DND-41 (cell line): ENCODE measurements around the gene RDH16.

ENCODE experiments used
- ATAC-seq: fragments of 200-7000 bp; cut with Tn5 transposase; 3 replicates; pipeline ENCODE4 v1.9.1; 2021; ENCODE audit warnings: low read depth; ENCODE audit not compliant: insufficient read depth
- DNase-seq: peaks from one replicate; pipeline ENCODE4 v3.0.0-alpha.2; 2020
- H2AFZ ChIP-seq: 2 replicates; pipeline ENCODE4 v1.6.0; 2012; ENCODE audit warnings: low read depth, low read length
- H3K27ac ChIP-seq: 2 replicates; pipeline ENCODE4 v1.5.1; 2012; ENCODE audit warnings: low read length, inconsistent platforms
- H3K27me3 ChIP-seq: fragments of 200-600 bp; sonication (generic); 2 replicates; pipeline ENCODE4 v1.6.0; 2012; ENCODE audit warnings: low read length, mild to moderate bottlenecking, inconsistent platforms; ENCODE audit not compliant: insufficient read depth, poor library complexity
- H3K36me3 ChIP-seq: 2 replicates; pipeline ENCODE4 v1.5.1; 2012; ENCODE audit warnings: low read length, inconsistent platforms; ENCODE audit not compliant: insufficient read depth
- H3K4me1 ChIP-seq: 2 replicates; pipeline ENCODE4 v1.5.1; 2012; ENCODE audit warnings: mild to moderate bottlenecking, low read length; ENCODE audit not compliant: insufficient read depth
- H3K4me2 ChIP-seq: 2 replicates; pipeline ENCODE4 v1.6.0; 2012; ENCODE audit warnings: mild to moderate bottlenecking, moderate library complexity, low read length, inconsistent platforms; ENCODE audit not compliant: insufficient read depth
- H3K4me3 ChIP-seq, 2 experiments: fragments of 200-600 bp in 1 of 2; shearing (Covaris generic) in 1 of 2; 2 replicates each; pipeline ENCODE4 v1.5.1; 2012 to 2016; ENCODE audit warnings: inconsistent platforms in 2 of 2, low read length in 2 of 2, mild to moderate bottlenecking in 2 of 2, low read depth in 1 of 2, moderate library complexity in 1 of 2
- H3K79me2 ChIP-seq: 2 replicates; pipeline ENCODE4 v1.6.0; 2012; ENCODE audit warnings: low read length, inconsistent platforms; ENCODE audit not compliant: insufficient read depth
- H3K9ac ChIP-seq: 2 replicates; pipeline ENCODE4 v1.6.0; 2012; ENCODE audit warnings: low read depth, mild to moderate bottlenecking, inconsistent platforms, low read length, moderate library complexity
- H3K9me3 ChIP-seq: 2 replicates; pipeline ENCODE4 v1.5.1; 2012; ENCODE audit warnings: low read length, moderate library complexity, mild to moderate bottlenecking, inconsistent platforms; ENCODE audit not compliant: insufficient read depth, severe bottlenecking
- H4K20me1 ChIP-seq: 2 replicates; pipeline ENCODE4 v1.6.0; 2012; ENCODE audit warnings: low read length; ENCODE audit not compliant: insufficient read depth
- EZH2 ChIP-seq: IDR thresholded peaks from 3 replicates; pipeline ENCODE4 v1.6.1; 2012; ENCODE audit warnings: borderline replicate concordance, low read depth, mild to moderate bottlenecking, moderate library complexity, low read length, inconsistent platforms; ENCODE audit not compliant: severe bottlenecking
- TF ChIP-seq, protein P1 (sequence below): IDR thresholded peaks from 2 replicates; pipeline ENCODE4 v1.5.1; 2012; ENCODE audit warnings: borderline replicate concordance, low read length, moderate library complexity, mild to moderate bottlenecking; ENCODE audit not compliant: poor library complexity, severe bottlenecking; ENCODE audit errors: extremely low read depth

RDH16 gene

DNA sequence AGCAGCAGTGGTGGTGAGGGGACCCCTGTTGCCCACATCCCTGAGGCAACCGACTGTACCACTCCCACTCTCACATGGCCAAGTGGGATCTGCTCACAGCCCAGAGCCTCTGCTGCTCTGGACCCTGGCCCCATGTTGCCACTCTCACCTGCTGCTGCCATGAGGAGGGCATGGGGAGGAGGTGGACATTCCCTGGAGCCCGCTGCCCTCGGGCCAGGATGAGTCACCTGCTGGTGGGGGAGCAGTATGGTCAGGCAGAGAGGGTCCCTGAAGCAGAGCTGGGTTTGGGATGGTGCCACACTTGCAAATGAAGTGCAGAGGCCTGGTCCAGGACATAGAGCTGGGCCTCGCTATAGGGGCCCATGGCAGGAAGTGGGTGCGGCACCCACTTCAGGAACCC lies 49.3 kb downstream of the RDH16 start:
- no peak overlapping the region for H3K4me2 ChIP-seq
- no peaks in the 10 kb centered on the region for H3K4me1 ChIP-seq
- no peaks in the 10 kb centered on the region for H4K20me1 ChIP-seq
- no peak overlapping the region for H3K27ac ChIP-seq
- H3K9me3 ChIP-seq = peaks cover 24% of the 10 kb centered on the region
- no peak overlapping the region for H3K4me3 ChIP-seq
- no peaks in the 10 kb centered on the region for H3K79me2 ChIP-seq
- no peak overlapping the region for H3K9ac ChIP-seq
- DNase-seq (no peak), ATAC-seq (no peak)
- no peak overlapping the region for H2AFZ ChIP-seq
- H3K27me3 ChIP-seq = no peaks in the 10 kb centered on the region
- no peak for TF ChIP-seq EZH2
- TF ChIP-seq, protein P1, sequence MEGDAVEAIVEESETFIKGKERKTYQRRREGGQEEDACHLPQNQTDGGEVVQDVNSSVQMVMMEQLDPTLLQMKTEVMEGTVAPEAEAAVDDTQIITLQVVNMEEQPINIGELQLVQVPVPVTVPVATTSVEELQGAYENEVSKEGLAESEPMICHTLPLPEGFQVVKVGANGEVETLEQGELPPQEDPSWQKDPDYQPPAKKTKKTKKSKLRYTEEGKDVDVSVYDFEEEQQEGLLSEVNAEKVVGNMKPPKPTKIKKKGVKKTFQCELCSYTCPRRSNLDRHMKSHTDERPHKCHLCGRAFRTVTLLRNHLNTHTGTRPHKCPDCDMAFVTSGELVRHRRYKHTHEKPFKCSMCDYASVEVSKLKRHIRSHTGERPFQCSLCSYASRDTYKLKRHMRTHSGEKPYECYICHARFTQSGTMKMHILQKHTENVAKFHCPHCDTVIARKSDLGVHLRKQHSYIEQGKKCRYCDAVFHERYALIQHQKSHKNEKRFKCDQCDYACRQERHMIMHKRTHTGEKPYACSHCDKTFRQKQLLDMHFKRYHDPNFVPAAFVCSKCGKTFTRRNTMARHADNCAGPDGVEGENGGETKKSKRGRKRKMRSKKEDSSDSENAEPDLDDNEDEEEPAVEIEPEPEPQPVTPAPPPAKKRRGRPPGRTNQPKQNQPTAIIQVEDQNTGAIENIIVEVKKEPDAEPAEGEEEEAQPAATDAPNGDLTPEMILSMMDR = no peak
- H3K36me3 ChIP-seq = no peaks in the 10 kb centered on the region

DNA sequence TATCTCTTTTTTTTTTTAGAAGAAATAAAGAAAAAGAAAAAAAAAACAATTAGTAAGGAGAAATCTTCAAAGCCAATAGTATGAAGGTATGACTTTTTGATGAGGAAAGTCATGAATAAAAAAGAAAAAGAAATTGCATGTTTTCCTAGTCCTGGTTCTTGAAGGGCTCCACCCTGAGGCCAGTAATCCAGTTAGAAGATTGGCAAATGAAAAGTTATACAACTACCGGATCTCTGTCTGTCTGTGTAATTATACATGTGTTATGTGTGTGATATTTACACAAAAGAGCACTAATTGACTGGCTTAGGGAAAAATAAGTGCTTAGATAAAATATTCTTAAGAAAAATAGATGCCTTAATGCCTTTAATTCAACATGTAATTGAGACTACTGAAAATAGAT lies 51.6 kb downstream of the RDH16 start:
- no peaks in the 10 kb centered on the region for H3K4me1 ChIP-seq
- H3K27me3 ChIP-seq = no peaks in the 10 kb centered on the region
- no peak for DNase-seq
- no peaks in the 10 kb centered on the region for H3K79me2 ChIP-seq
- H3K36me3 ChIP-seq = no peaks in the 10 kb centered on the region
- no peak overlapping the region for H3K27ac ChIP-seq
- peaks cover 36% of the 10 kb centered on the region for H3K9me3 ChIP-seq
- no peak overlapping the region for H3K4me3 ChIP-seq
- no peak overlapping the region for H3K4me2 ChIP-seq
- no peak overlapping the region for H2AFZ ChIP-seq
- no peaks in the 10 kb centered on the region for H4K20me1 ChIP-seq
- TF ChIP-seq, protein P1 = no peak
- no peak for ATAC-seq
- no peak overlapping the region for H3K9ac ChIP-seq

DNA sequence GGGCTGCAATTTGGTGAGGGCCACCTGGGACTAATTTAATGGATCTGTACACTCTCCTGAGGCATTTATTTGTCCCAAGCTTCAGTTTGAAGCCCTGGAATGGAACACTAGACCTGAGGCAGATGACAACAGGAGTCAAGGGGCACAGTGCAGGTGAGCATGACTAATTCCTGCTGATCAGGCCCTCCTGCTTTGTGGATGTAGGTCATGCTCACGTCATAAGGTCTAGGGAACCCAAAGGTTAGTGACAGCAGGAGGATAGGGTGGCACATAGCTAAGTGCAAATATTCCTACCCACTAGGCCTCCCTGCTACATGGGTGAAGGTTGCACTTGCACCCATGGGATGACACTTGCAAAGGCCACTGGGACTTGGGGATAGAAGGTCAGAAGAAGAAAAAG lies 54.0 kb downstream of the RDH16 start:
- no peak for TF ChIP-seq EZH2
- TF ChIP-seq, protein P1 = no peak
- no peaks in the 10 kb centered on the region for H3K4me1 ChIP-seq
- H3K79me2 ChIP-seq = no peaks in the 10 kb centered on the region
- ATAC-seq (no peak), DNase-seq (no peak)
- no peak overlapping the region for H3K4me2 ChIP-seq
- no peak overlapping the region for H3K9ac ChIP-seq
- H2AFZ ChIP-seq = no peak overlapping the region
- no peak overlapping the region for H3K27ac ChIP-seq
- H4K20me1 ChIP-seq = no peaks in the 10 kb centered on the region
- H3K9me3 ChIP-seq = peaks cover 32% of the 10 kb centered on the region
- H3K27me3 ChIP-seq = no peaks in the 10 kb centered on the region
- no peak overlapping the region for H3K4me3 ChIP-seq
- no peaks in the 10 kb centered on the region for H3K36me3 ChIP-seq
